AG04450 (cell line): ENCODE data around the gene LPAR3. TPM values are rescaled to one million over a fixed set of nuclear protein-coding genes. Genes with fewer than 3 reads are reported as not detected.

Source experiments
- CTCF ChIA-PET: fragments of 300-600, 350-600 bp; formaldehyde crosslinking; extraction: SDS; loops from one replicate; lab custom pipeline; 2022; ENCODE audit warnings: antibody characterized with exemption, inconsistent platforms; lab: Charles Lee
- POLR2A ChIA-PET: fragments of 350-600 bp; formaldehyde crosslinking; extraction: SDS; loops from one replicate; lab custom pipeline; 2021; ENCODE audit warnings: antibody characterized with exemption, inconsistent platforms; lab: Yijun Ruan, JAX
- DNase-seq: peaks from one replicate; pipeline ENCODE4 v3.0.0-alpha.2; 2011; ENCODE audit warnings: low read depth, low spot score
- H3K27ac ChIP-seq: one replicate; pipeline ENCODE4 v1.5.1; 2012; ENCODE audit warnings: low read depth, low read length, control low read depth
- H3K27me3 ChIP-seq: one replicate; pipeline ENCODE4 v1.6.0; 2012; ENCODE audit warnings: low read length; ENCODE audit not compliant: control insufficient read depth, insufficient read depth
- H3K4me3 ChIP-seq: 2 replicates; pipeline ENCODE4 v1.5.1; 2011; ENCODE audit warnings: mild to moderate bottlenecking, low read depth, low read length, control low read depth
- H3K9me3 ChIP-seq: 2 replicates; pipeline ENCODE4 v1.5.1; 2012; ENCODE audit warnings: low read length; ENCODE audit not compliant: control insufficient read depth, insufficient read depth
- polyA plus RNA-seq: library from polyadenylated mRNA; depleted of rRNA; stranded (reverse); fragments of >200 nt; gene quantifications from 2 replicates; pipeline ENCODE4 v1.2.3, GENCODE V29; 2011
- TF ChIP-seq, protein P1 (sequence below): IDR thresholded peaks from 2 replicates; pipeline ENCODE4 v1.5.1; 2011; ENCODE audit warnings: low read depth, low read length, control low read depth, inconsistent platforms

LPAR3 gene
- polyA plus RNA-seq, 1 experiment, result 3.5 TPM

DNA sequence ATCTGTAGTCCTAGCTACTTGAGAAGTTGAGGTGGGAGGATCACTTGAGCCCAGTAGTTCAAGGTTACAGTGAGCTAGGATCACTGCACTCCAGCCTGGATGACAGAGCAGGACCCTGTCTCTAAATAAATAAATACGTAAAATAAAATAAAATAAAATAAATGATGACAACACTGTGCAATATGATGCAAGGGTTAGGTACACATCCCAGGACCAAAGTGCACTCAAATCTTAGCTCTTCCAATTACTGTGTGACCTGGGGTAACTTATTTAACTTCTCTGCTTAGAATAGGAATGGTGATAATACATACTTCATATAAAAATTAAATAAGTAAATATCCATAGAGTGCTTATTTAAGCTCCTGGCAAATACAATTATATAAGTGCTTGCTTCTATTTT, 53.5 kb downstream of the LPAR3 start:
- no peak overlapping the region for H3K4me3 ChIP-seq
- H3K27me3 ChIP-seq, result no peaks in the 10 kb centered on the region
- TF ChIP-seq, protein P1, sequence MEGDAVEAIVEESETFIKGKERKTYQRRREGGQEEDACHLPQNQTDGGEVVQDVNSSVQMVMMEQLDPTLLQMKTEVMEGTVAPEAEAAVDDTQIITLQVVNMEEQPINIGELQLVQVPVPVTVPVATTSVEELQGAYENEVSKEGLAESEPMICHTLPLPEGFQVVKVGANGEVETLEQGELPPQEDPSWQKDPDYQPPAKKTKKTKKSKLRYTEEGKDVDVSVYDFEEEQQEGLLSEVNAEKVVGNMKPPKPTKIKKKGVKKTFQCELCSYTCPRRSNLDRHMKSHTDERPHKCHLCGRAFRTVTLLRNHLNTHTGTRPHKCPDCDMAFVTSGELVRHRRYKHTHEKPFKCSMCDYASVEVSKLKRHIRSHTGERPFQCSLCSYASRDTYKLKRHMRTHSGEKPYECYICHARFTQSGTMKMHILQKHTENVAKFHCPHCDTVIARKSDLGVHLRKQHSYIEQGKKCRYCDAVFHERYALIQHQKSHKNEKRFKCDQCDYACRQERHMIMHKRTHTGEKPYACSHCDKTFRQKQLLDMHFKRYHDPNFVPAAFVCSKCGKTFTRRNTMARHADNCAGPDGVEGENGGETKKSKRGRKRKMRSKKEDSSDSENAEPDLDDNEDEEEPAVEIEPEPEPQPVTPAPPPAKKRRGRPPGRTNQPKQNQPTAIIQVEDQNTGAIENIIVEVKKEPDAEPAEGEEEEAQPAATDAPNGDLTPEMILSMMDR, result no peak
- no peak overlapping the region for H3K27ac ChIP-seq
- no peak for DNase-seq
- no peaks in the 10 kb centered on the region for H3K9me3 ChIP-seq
- ChIA-PET POLR2A (no interaction called here), CTCF (interaction anchor here (1.1 kb wide), 1 partner anchor 96 kb away, joined by 4 read pairs; no protein-coding TSS in a partner anchor)

DNA sequence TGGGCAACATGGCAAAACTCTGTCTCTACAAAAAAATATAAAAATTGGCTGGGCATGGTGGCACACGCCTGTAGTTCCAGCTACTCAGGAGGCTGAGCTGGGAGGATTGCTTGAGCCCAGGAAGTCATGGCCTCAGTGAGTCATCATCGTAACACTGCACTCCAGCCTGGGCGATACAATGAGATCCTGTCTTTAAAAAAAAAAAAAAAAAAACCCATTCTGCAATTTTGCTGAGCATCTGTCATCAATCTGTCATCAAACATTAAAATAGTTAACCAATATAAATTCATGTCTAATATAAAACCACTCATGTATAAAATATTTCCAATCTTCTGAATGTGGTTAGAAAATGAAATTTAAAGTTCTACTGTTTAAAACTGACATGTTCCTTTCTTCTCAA, 56.9 kb downstream of the LPAR3 start:
- TF ChIP-seq, protein P1, result no peak
- ChIA-PET CTCF (no interaction called here), POLR2A (no interaction called here)

DNA sequence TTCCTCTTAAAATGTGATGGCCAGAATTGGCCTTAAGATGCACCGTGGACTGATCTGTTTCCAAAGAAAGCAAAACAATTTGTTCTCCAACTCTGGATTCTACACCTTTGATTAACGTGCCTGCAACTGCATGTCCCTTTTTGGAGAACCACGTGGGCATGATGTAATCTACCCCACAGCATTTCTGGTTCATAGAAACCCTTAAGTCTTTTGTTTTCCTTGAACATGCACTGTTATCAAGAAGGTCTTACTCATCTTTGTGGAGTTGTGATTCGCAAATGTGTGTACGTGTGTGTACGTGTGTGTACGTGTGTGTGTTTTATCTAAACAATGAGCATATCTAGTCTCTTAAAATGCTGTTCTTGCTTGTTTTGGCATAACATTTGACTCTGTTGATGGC, 57.8 kb downstream of the LPAR3 start:
- POLR2A ChIA-PET, result no interaction called here
- DNase-seq, result no peak

More for the DNA sequence above, 56.9 kb downstream of the LPAR3 start:
- Histone ChIP-seq H3K9me3 (no peaks in the 10 kb centered on the region), H3K27me3 (no peaks in the 10 kb centered on the region), H3K27ac (no peak overlapping the region), H3K4me3 (no peak overlapping the region)
- no peak for DNase-seq

DNA sequence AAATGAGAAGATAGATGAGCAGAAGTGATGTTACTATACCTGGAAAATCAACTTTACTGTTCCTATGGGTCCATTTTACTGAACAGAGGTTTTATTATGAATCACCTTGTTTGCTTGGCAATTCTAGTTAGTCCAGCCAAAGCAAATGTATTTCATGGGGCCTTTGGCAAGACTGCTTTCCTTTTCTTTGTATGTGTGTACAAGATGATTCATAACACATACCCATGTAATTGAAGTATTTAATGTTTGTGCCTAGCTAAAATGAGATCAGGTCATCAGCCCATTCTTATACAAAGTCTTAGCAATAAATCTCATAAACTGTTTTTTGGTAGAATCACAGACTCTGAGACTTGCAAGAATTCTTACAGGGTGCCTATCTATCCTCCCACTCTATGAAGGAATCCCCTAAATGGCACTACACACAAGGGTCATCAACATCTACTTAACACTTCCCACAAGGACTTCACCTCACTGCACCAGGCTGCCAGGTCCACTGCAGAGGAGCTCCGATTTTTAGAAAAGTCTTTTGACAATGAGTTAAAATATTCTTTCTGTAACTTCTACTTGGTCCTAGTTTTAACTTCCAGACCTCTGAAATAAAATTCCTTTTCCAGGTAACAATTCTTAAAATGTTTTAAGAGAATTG, 58.5 kb downstream of the LPAR3 start:
- ChIA-PET POLR2A (no interaction called here), CTCF (interaction anchor here (0.6 to 1.0 kb wide), 3 partner anchors 58 to 418 kb away, joined by 3 to 4 read pairs (median 3); no protein-coding TSS in a partner anchor)
- H3K4me3 ChIP-seq, result no peak overlapping the region
- H3K9me3 ChIP-seq, result no peaks in the 10 kb centered on the region
- TF ChIP-seq, protein P1, result no peak
- DNase-seq, result no peak
- no peak overlapping the region for H3K27ac ChIP-seq
- H3K27me3 ChIP-seq, result no peaks in the 10 kb centered on the region

More for the DNA sequence above, 57.8 kb downstream of the LPAR3 start:
- H3K9me3 ChIP-seq, result no peaks in the 10 kb centered on the region
- no peak overlapping the region for H3K27ac ChIP-seq
- H3K4me3 ChIP-seq, result no peak overlapping the region
- no peaks in the 10 kb centered on the region for H3K27me3 ChIP-seq
- CTCF ChIA-PET, result no interaction called here
- TF ChIP-seq, protein P1, result no peak

DNA sequence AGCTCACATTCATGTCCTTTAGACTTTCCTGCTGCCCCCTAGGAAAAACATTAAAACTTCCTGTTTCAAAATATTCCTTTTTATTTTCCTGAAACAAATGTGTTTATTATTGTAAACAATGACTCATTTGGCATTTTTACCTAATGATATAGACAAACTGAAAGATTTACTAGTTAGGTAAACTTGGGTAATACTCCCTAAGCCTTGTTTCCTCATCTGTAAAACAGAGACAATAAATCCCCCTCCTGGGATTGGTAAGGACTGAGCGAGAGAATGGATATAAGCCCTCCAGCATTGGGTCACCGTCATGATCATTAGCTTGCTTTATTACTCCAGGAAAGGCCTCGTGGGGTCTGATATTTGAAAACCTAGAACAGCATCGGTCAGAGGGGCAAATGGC, 59.8 kb downstream of the LPAR3 start:
- DNase-seq, result no peak
- ChIA-PET POLR2A (no interaction called here), CTCF (no interaction called here)
- H3K27ac ChIP-seq, result no peak overlapping the region
- H3K9me3 ChIP-seq, result no peaks in the 10 kb centered on the region
- H3K27me3 ChIP-seq, result no peaks in the 10 kb centered on the region
- no peak overlapping the region for H3K4me3 ChIP-seq
- TF ChIP-seq, protein P1, result no peak
